H9 (cell line): ENCODE data around the gene CEP85L. TPM values are rescaled to one million over a fixed set of nuclear protein-coding genes. Genes with fewer than 3 reads are reported as not detected.

Experiments
- DNase-seq: peaks from one replicate; pipeline ENCODE4 v3.0.0-alpha.2; 2017
- H2AFZ ChIP-seq: one replicate; pipeline ENCODE4 v1.6.1; 2013; ENCODE audit warnings: mild to moderate bottlenecking, low read length, control low read depth, moderate library complexity
- H2AK5ac ChIP-seq: 2 replicates; pipeline ENCODE4 v1.6.1; 2013; ENCODE audit warnings: low read length, control low read depth, mixed read lengths; ENCODE audit not compliant: insufficient read length
- H2BK120ac ChIP-seq: one replicate; pipeline ENCODE4 v1.6.1; 2013; ENCODE audit warnings: low read depth, mild to moderate bottlenecking, low read length, control low read depth, inconsistent platforms; ENCODE audit not compliant: poor library complexity, severe bottlenecking
- H2BK12ac ChIP-seq: 2 replicates; pipeline ENCODE4 v1.6.1; 2013; ENCODE audit warnings: low read length, control low read depth, mixed read lengths, low read depth; ENCODE audit not compliant: insufficient read length
- H2BK15ac ChIP-seq: 2 replicates; pipeline ENCODE4 v1.6.1; 2013; ENCODE audit warnings: low read depth, low read length, control low read depth
- H2BK20ac ChIP-seq: one replicate; pipeline ENCODE4 v1.6.1; 2013; ENCODE audit warnings: low read depth, mild to moderate bottlenecking, low read length, control low read depth, inconsistent platforms; ENCODE audit not compliant: poor library complexity, severe bottlenecking
- H2BK5ac ChIP-seq: 2 replicates; pipeline ENCODE4 v1.6.1; 2013; ENCODE audit warnings: low read length, control low read depth, mixed read lengths; ENCODE audit not compliant: insufficient read length
- H3K14ac ChIP-seq: 2 replicates; pipeline ENCODE4 v1.6.1; 2013; ENCODE audit warnings: low read length, control low read depth; ENCODE audit not compliant: insufficient read depth
- H3K18ac ChIP-seq: 2 replicates; pipeline ENCODE4 v1.6.1; 2013; ENCODE audit warnings: low read depth, mild to moderate bottlenecking, mixed read lengths, low read length, control low read depth; ENCODE audit not compliant: insufficient read length
- H3K23ac ChIP-seq: 2 replicates; pipeline ENCODE4 v1.6.1; 2013; ENCODE audit warnings: low read length, control low read depth, mixed read lengths, low read depth; ENCODE audit not compliant: insufficient read length
- H3K23me2 ChIP-seq: 2 replicates; pipeline ENCODE4 v1.6.1; 2013; ENCODE audit warnings: low read depth, mild to moderate bottlenecking, mixed read lengths, low read length, control low read depth; ENCODE audit not compliant: insufficient read length, poor library complexity, severe bottlenecking
- H3K27ac ChIP-seq: 2 replicates; pipeline ENCODE4 v1.5.1; 2013; ENCODE audit warnings: low read length, control low read depth, mixed read lengths, low read depth; ENCODE audit not compliant: insufficient read length
- H3K27me3 ChIP-seq: 2 replicates; pipeline ENCODE4 v1.6.1; 2013; ENCODE audit warnings: low read length, control low read depth, inconsistent platforms; ENCODE audit not compliant: insufficient read depth
- H3K4ac ChIP-seq: 2 replicates; pipeline ENCODE4 v1.6.1; 2013; ENCODE audit warnings: low read depth, mild to moderate bottlenecking, control low read depth, inconsistent platforms, low read length, moderate library complexity
- H3K4me1 ChIP-seq: 2 replicates; pipeline ENCODE4 v1.6.1; 2013; ENCODE audit warnings: low read length, control low read depth, inconsistent platforms; ENCODE audit not compliant: insufficient read depth
- H3K4me2 ChIP-seq: 2 replicates; pipeline ENCODE4 v1.6.1; 2013; ENCODE audit warnings: low read length, control low read depth, mixed read lengths; ENCODE audit not compliant: insufficient read length, insufficient read depth
- H3K56ac ChIP-seq: 2 replicates; pipeline ENCODE4 v1.6.1; 2013; ENCODE audit warnings: low read depth, mild to moderate bottlenecking, mixed read lengths, low read length, control low read depth; ENCODE audit not compliant: insufficient read length
- H3K79me1 ChIP-seq: 2 replicates; pipeline ENCODE4 v1.6.1; 2013; ENCODE audit warnings: low read depth, mild to moderate bottlenecking, moderate library complexity, low read length, control low read depth, inconsistent platforms; ENCODE audit not compliant: insufficient read depth, poor library complexity, severe bottlenecking
- H3K79me2 ChIP-seq: 2 replicates; pipeline ENCODE4 v1.6.1; 2013; ENCODE audit warnings: low read length, control low read depth, inconsistent platforms; ENCODE audit not compliant: insufficient read depth
- H3K9ac ChIP-seq: 2 replicates; pipeline ENCODE4 v1.6.1; 2013; ENCODE audit warnings: low read length, control low read depth, mixed read lengths; ENCODE audit not compliant: insufficient read length; ENCODE audit errors: extremely low read depth
- H3K9me3 ChIP-seq: one replicate; pipeline ENCODE4 v1.6.1; 2013; ENCODE audit warnings: low read depth, low read length, inconsistent platforms; ENCODE audit not compliant: control insufficient read depth
- H3T11ph ChIP-seq: one replicate; pipeline ENCODE4 v1.6.1; 2013; ENCODE audit warnings: mild to moderate bottlenecking, low read length, control low read depth, inconsistent platforms
- H4K20me1 ChIP-seq: one replicate; pipeline ENCODE4 v1.6.1; 2013; ENCODE audit not compliant: control insufficient read depth, insufficient read length, insufficient read depth
- H4K5ac ChIP-seq: 2 replicates; pipeline ENCODE4 v1.6.1; 2013; ENCODE audit warnings: low read depth, mild to moderate bottlenecking, mixed read lengths, low read length, control low read depth; ENCODE audit not compliant: insufficient read length
- H4K8ac ChIP-seq: replicated peaks from 2 replicates; pipeline ENCODE4 v1.6.1; 2013; ENCODE audit warnings: low read length, control low read depth, mixed read lengths, low read depth; ENCODE audit not compliant: insufficient read length
- H4K91ac ChIP-seq: 2 replicates; pipeline ENCODE4 v1.6.1; 2013; ENCODE audit warnings: low read depth, mild to moderate bottlenecking, moderate library complexity, mixed read lengths, low read length, control low read depth; ENCODE audit not compliant: insufficient read length
- H3K27ac Mint-ChIP-seq, 3 experiments: 2 replicates in 2 of 3; 3 replicates in 1 of 3; pipeline ENCODE4 v1.8.0; 2020 to 2021; ENCODE audit warnings: mixed read lengths in 3 of 3, mild to moderate bottlenecking in 1 of 3, moderate library complexity in 1 of 3
- H3K27me3 Mint-ChIP-seq: 2 replicates; pipeline ENCODE4 v1.8.0; 2021; ENCODE audit warnings: low read depth, mild to moderate bottlenecking, moderate library complexity, mixed read lengths
- H3K36me3 Mint-ChIP-seq, 3 experiments: 2 replicates in 2 of 3; 3 replicates in 1 of 3; pipeline ENCODE4 v1.8.0; 2020 to 2021; ENCODE audit warnings: low read depth in 3 of 3, mixed read lengths in 3 of 3; ENCODE audit not compliant: insufficient read depth in 1 of 3
- H3K4me1 Mint-ChIP-seq, 2 experiments: 2 replicates each; pipeline ENCODE4 v1.8.0; 2020; ENCODE audit warnings: mixed read lengths in 2 of 2
- H3K4me3 Mint-ChIP-seq, 2 experiments: 2 replicates in 1 of 2; 3 replicates in 1 of 2; pipeline ENCODE4 v1.8.0; 2020 to 2021; ENCODE audit warnings: mild to moderate bottlenecking in 2 of 2, mixed read lengths in 2 of 2, moderate library complexity in 1 of 2
- H3K9me3 Mint-ChIP-seq, 2 experiments: 2 replicates in 1 of 2; 3 replicates in 1 of 2; pipeline ENCODE4 v1.8.0; 2020; ENCODE audit warnings: mild to moderate bottlenecking in 2 of 2, mixed read lengths in 2 of 2, moderate library complexity in 1 of 2
- CTCF ChIP-seq: fragments of 200-600 bp; sonication (generic); conservative IDR thresholded peaks from 3 replicates; pipeline ENCODE4 v1.8.0; 2021; ENCODE audit warnings: antibody characterized with exemption, mild to moderate bottlenecking
- WGBS: extraction: QIAGEN DNeasy Blood & Tissue Kit; methylation state at CpG from one replicate; pipeline ENCODE4 v1.1.7; 2013; ENCODE audit warnings: missing lambda C conversion rate, low lambda C conversion rate, mixed read lengths; ENCODE audit not compliant: insufficient read length; ENCODE audit errors: extremely low coverage; 5-methylcytosine and 5-hydroxymethylcytosine counted together
- total RNA-seq: library from RNA; stranded (reverse); gene quantifications from 2 replicates; pipeline ENCODE4 v1.2.1, GENCODE V29; 2021

The CEP85L gene
- total RNA-seq, 1 experiment from 2014 or later, result 3.8 TPM

GRCh38 chr6:118506071-118506638, 145.2 kb downstream of the CEP85L start:
- WGBS, result no CpG with 5 or more reads among the region's 5 CpGs
- TF ChIP-seq CTCF, result no peak

More at GRCh38 chr6:118506071-118506638, 145.2 kb downstream of the CEP85L start:
- Histone ChIP-seq H3K9me3 (no peaks in the 10 kb centered on the region), H3K9ac (no peak overlapping the region), H3K79me1 (no peaks in the 10 kb centered on the region), H3K4me2 (no peak overlapping the region), H3K14ac (no peak overlapping the region), H3K18ac (no peak overlapping the region), H3K27ac (no peak overlapping the region), H2BK15ac (no peak overlapping the region), H4K5ac (no peak overlapping the region), H4K91ac (no peak overlapping the region), H2BK120ac (no peak overlapping the region), H2BK12ac (no peak overlapping the region), H3K27me3 (no peaks in the 10 kb centered on the region), H3T11ph (no peak overlapping the region), H3K23me2 (no peaks in the 10 kb centered on the region), H2AFZ (no peak overlapping the region), H4K8ac (no peak overlapping the region), H4K20me1 (no peaks in the 10 kb centered on the region), H3K56ac (no peak overlapping the region), H3K4me1 (no peaks in the 10 kb centered on the region), H3K23ac (no peak overlapping the region), H2AK5ac (no peak overlapping the region), H2BK20ac (no peak overlapping the region), H3K79me2 (no peaks in the 10 kb centered on the region), H2BK5ac (no peak overlapping the region), H3K4ac (no peak overlapping the region)
- Mint-ChIP-seq H3K9me3 (no peaks in the 10 kb centered on the region; a peak in 1 of 5 replicates), H3K36me3 (no peaks in the 10 kb centered on the region; a peak in 2 of 7 replicates), H3K4me3 (no peak overlapping the region), H3K27ac (no peak overlapping the region; a peak in 1 of 7 replicates), H3K27me3 (no peaks in the 10 kb centered on the region), H3K4me1 (no peaks in the 10 kb centered on the region)
- no peak for DNase-seq
